Activated naive CD4-positive, alpha-beta T cell (primary cell): ENCODE data around the gene CORIN.
"Not testable (repeated sequence)": the region's sequence is repeated elsewhere in the genome, so short reads cannot be mapped to it uniquely, and the experiment has no call there.

ENCODE experiments used
- DNase-seq, 4 experiments: peaks; one replicate each; lab custom pipeline; 2025; lab: John Stamatoyannopoulos, UW

CORIN gene

DNA sequence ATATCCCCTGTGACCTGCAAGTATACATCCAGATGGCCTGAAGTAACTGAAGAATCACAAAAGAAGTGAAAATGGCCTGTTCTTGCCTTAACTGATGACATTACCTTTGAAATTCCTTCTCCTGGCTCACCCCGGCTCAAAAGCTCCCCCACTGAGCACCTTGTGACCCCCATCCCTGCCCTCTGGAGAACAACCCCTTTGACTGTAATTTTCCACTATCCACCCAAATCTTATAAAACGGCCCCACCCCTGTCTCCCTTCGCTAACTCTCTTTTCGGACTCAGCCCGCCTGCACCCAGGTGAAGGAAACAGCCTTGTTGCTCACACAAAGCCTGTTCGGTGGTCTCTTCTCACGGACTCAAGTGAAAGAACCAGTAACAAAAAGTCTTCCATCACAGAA, 69.9 kb downstream of the CORIN start:
- DNase-seq, result not testable (repeated sequence)

DNA sequence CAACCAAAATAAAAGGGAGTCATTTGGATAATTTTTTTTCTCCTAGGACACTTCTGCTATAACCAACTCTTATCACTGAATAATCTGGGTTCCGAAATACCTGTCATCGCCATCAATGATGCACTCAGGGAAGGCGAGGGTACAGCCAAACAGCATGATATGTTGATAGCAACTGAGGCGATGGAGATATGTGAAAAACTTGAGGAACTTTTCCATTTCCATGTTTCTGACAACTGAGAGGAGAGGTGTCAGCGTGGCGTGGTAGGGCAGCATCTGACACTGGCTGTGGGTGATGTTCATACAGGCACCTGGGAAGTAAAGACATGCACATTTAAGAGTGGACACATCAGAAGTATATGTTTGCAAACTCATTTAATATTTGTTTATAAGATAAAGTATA, 74.6 kb downstream of the CORIN start:
- no peak for DNase-seq

GRCh38 chr4:47762376-47763266, 75.2 kb downstream of the CORIN start:
- DNase-seq, result no peak

GRCh38 chr4:47753316-47753715, 84.6 kb downstream of the CORIN start:
- not testable (repeated sequence) for DNase-seq

GRCh38 chr4:47752214-47752613, 85.7 kb downstream of the CORIN start:
- DNase-seq, result no peak

GRCh38 chr4:47750788-47751187, 87.1 kb downstream of the CORIN start:
- no peak for DNase-seq

- no peak for DNase-seq
Observed at GRCh38 chr4:47749858-47750257, 88.0 kb downstream of the CORIN start.

DNA sequence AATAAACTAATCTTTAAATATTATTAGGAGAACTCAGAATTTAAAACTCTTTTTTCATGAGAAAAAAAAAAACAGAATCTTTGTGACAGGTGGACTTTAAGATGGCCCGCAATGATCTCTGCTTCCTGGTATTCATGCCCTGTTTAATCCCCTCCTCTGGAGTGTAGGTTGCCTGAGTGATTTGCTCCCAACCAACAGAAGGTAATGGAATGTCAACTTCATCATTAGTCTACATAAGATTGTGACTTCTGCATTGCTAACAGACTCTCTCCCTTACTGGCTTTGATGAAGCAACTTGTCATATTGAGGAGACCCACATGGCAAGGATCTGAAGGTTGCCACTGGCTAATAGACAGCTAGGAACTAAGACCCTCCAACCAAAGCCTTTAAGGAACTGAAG, 88.8 kb downstream of the CORIN start:
- no peak for DNase-seq

- no peak for DNase-seq
Observed at GRCh38 chr4:47747846-47748494, 89.9 kb downstream of the CORIN start.

GRCh38 chr4:47747211-47747610, 90.7 kb downstream of the CORIN start:
- no peak for DNase-seq

- DNase-seq, result no peak
Observed at GRCh38 chr4:47746122-47746521, 91.7 kb downstream of the CORIN start.

GRCh38 chr4:47744843-47745382, 93.0 kb downstream of the CORIN start:
- DNase-seq, result no peak

DNA sequence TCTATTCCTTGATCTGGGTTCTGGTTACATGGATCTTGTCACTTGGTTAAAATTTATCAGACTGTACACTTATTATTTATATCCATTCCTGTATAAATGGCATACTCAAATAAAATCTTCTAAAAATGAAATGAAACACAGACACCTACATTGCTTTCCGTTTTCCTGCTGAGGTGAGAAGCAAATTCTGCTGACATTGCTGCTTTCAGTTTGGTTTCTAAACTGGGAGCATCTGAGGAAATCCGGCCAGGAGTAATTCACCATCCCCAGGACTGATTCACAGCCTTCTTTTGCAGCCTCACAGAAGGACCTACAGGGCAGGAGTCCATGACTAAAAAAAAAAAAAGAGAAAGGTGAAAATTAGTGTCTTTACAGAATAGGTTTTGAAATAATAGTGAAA, 93.6 kb downstream of the CORIN start:
- no peak for DNase-seq

DNA sequence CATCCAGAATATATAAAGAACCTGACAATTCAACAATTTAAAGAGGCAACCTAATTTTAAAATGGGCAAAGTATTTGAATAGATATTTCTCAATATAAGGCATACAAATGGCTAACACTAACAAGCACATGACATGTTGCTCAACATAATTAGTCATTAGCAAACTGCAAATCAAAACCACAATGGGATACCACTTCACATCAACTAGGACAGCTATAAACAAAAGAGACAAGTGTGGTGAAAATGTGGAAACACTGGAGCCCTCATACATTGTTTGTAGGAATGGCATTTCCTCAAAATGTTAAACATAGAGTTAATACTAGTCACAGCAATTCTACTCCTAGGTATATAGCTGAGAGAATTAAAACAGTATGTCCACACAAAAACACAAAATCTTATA, 96.7 kb downstream of the CORIN start:
- no peak for DNase-seq

GRCh38 chr4:47737326-47737725, 100.5 kb downstream of the CORIN start:
- no peak for DNase-seq

GRCh38 chr4:47736555-47736954, 101.3 kb downstream of the CORIN start:
- DNase-seq, result no peak

DNA sequence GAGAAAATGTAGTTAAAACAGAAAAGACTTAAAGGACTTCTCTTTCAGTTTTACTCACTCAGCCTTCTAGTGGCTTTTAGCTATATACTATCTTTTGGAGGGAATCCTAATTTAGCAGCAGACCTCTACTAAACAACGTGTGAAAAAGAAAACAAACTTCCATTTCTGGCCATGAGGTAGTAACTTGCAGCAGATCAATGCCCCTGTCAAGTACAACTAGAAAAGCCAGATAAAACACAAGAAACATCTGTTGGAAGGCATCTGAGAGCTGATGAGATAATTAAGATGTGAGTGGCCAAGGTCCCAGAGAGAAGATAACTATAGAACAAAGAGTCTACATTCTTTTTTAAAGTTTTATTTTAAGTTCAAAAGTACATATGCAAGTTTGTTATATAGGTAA, 101.7 kb downstream of the CORIN start:
- DNase-seq, result no peak

- DNase-seq, result no peak
Observed at GRCh38 chr4:47733302-47734175, 104.3 kb downstream of the CORIN start.

DNA sequence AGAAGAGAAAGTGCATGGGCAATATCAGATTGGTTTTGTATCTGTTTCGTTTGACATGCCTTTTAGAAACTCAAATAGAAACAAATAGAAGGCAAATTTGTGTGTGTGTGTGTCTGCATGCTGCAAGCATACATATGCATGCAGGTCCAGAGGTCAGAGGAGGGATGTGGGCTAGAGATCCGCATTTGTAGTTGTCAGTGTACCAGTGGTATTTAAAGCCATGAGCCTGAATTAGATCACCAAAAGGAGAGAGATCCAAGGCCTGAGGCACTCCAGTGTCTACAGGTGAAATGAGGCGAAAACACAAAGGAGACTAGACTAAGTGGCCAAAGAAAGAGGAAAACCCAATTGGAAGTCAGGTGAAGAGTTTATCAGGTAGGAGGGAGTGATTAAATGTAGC, 106.7 kb downstream of the CORIN start:
- no peak for DNase-seq

DNA sequence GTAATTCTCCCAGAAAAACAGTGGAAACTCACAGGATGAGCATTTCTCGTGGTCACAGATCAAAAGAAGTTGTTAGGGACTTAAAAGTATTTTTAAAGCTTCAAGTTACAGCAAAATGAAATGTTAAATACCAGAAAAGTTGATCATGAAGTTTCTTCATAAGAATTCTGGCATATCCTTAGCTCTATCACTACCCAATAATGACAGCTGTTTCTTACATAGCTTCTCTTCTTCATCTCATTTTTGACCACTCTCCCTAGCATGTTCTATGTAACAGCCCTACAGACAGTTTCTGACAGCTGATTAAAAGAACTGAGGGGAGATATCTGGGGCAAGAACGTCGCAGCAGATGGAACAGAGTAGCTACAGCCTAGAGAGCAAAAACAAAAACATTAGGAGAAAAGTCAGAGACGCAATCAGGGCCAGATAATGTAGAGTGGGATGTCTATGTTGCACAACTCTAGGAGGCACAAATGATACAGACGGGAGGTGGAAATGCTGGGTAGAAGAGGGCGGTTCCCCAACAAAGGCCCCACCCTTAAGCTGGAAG, 108.7 kb downstream of the CORIN start:
- DNase-seq, result no peak

- no peak for DNase-seq
Observed at GRCh38 chr4:47721892-47722575, 115.8 kb downstream of the CORIN start.
